ENCODE results near the gene TMPRSS13.

TMPRSS13 gene

DNA sequence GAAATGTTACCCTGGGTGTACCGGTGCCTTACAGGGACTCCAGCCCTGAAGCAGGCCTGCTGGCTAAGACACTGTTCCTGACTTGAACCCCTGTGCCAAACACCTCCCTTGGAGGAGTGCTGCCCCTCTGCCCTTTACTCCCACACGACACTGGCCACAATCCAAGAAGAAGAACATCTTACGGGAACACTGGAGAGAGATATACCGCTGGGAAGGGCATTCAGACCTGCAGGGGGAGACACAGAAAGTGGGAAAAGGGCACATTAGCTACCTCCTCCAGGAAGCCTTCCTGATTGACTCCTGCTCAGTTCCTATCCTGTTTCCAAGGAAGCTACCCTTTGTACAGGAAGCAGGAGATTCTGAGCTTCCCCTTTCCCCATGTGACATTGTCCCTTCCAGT lies 18.7 kb downstream of the TMPRSS13 start:
- no peak for DNase-seq

DNA sequence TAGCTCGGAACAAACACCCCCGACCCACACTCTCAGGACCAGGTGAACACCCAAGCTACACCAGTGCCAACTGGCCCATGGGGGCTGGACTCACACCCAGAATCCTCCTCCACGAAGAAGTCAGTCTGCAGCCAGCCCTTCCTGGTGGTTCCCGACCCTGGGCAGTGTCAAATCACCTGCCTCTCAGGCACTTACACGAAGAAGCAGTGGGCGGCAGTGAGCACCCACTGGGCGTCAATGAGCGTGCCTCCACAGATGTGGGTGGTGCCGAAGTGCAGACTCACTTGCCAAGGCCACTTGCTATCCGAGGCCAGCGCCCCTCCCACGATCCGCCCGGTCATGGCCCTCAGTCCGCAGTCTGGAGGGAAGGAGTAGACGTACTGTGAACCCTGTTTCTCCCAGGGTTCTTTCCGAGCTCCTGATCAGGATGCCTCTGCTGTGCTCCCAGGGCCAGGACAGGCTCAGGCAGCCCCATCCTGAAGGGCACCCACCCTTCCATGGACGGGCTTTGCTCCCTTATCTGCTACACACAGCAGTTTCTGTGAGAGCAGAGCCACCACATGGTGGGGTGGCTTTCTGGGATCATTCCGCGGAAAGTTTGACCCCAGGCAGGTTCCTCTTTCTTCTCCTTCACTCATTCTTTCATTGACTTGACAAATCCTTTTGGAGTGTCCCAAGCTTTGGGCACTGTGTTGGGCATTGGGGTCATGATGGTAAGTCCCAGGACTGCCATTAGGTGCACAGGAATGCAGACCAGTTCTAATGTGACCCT lies 19.4 kb downstream of the TMPRSS13 start:
- DNase-seq, result peak; percentile 76

DNA sequence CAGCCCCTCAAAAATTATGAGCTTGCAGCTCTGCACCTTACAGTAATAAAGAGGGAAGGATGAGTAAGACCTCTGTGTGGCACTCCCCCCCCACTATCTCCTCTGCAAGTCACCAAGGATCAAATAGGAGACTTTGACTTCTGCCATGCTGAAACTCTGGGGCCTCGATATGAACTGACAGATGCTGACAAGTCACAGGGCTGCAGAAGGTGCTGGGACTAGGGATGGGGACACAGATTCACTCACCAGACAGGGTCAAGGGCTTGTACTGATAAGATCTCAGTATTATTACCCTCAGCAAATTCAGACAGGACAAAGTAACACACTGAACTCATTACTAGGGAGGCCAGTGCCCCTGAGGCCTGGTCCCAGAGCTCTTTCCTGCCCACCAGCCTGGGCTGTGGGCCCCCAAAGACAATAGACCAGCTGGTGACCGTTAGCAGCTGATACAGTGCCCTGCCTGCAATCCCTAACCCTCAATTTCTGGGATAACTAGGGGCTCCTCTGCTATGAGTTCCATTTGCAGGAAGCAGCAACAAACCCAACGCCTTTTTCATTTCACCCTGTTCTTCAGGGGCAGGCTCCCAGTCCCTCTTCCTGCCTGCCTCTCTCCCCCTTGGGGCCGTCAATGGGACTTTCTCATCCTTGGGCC lies 20.1 kb downstream of the TMPRSS13 start:
- DNase-seq, result no peak

- no peak for DNase-seq
Measured at GRCh38 chr11:117908109-117908895, 20.9 kb downstream of the TMPRSS13 start.

GRCh38 chr11:117907276-117908108 lies 21.7 kb downstream of the TMPRSS13 start:
- DNase-seq, result peak; percentile 90

- DNase-seq, result no peak
Measured at GRCh38 chr11:117906710-117907109, 22.5 kb downstream of the TMPRSS13 start.

DNA sequence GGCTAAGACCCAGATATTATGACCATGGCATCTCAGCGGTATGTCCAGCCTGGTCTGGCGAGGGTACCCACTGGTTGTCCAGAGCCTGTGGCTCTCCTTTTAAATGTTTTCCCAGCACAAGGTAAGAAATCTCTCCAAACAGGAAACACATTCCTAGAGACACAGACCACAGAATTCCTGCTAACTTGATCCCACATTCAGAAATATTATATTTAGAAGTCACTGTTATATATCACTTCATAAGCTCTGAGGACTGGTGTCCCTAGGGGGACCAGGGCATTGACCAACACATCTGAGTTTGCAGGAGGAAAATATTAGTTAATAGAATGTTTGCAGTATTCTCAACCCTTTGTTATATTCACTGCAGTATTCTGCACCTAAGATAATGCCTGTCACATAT lies 23.1 kb downstream of the TMPRSS13 start:
- DNase-seq, result no peak

DNA sequence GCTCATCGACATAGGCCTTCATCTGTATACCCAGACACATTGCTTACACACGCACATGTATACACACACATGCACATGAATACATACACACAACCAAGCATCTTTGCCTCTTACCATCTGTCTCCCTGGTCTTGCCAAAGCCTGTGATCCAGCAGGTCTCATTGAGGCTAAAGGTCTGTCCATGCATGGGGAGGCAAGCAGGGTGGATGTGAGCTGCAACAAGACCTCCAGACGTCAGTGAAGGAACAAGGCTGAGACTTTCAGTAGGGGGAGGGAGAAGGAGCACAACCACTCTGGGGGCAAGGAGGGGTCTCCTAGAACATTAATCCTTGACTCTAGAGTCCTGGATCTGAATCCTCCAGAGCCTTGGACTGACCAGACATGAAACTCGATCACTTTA lies 23.7 kb downstream of the TMPRSS13 start:
- DNase-seq, result no peak

GRCh38 chr11:117903505-117904382 lies 25.5 kb downstream of the TMPRSS13 start:
- DNase-seq, result no peak

DNA sequence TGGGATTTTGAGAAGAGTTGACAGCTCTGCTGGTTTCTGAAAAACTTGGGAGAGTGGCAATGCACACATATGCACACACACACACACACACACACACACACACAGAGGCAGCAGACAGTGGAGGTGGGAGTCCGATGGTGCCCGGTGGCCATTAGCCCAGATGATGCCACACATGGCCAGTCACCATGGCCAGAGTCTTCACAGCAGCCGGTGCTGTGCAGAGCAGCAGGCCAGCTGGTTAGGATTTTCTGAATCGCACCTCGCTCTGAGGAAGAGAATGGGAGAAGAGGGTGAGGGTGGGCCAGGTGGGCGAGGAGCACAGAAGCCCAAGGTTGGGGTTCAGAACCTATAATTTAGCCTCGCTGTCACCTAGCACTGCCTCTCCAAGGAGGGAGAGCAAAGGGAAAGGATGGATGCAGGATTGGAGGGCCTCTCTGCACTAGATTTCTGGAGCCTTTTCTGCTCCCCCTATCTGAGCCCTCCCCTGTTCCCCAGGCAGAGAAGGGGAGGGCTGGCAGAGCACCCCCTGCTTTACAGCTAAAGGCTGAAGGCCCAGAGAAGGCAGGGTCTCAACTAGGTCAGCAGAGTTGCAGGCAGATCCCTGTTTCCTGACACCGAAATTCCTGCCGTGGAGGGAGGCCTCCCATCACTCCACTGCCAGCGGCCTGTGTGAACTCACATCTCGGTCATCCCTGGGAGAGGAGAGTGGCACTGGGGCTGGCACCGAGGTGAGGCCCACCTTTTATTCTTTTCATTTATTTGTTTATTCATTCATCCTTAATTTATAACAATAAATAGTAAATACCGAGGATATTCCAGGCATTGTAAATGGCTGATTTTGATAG lies 27.0 kb downstream of the TMPRSS13 start:
- no peak for DNase-seq

- DNase-seq, result no peak
Measured at GRCh38 chr11:117901601-117902000, 27.6 kb downstream of the TMPRSS13 start.

DNA sequence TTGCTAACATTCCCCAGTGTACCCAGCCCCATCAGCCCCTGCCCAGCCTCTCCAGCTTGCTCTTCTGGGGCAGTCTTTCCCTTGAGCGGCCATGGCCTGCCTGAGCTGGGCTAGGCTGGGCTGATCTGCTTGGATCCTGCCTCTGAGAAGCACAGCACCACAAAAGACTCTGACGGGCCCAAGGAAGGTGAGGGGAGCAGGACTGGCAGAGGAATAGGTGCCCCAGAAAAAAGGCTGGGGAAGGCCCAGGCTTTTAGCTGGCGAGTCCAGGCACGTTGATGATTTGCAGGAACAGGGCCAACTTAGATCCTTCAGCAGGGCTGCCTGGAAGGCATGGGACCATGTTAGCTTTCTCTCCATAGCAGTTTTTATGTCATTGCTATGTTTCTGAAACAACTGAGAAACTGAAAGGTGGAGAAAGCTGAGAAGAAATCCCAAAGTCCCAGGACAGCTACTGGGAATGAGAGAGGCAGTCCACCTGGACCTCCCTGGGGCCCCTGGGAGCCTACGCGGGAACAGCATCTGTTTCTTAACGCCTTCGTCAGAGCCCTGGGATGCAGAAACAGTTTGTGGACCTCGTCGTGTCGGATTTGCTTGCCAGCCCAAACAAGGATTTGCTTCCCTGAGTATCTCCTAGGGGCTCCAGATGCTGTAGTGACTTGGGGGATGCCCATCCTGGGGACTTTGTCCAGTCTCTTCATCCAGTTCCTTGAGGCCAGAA lies 28.3 kb downstream of the TMPRSS13 start:
- no peak for DNase-seq

DNA sequence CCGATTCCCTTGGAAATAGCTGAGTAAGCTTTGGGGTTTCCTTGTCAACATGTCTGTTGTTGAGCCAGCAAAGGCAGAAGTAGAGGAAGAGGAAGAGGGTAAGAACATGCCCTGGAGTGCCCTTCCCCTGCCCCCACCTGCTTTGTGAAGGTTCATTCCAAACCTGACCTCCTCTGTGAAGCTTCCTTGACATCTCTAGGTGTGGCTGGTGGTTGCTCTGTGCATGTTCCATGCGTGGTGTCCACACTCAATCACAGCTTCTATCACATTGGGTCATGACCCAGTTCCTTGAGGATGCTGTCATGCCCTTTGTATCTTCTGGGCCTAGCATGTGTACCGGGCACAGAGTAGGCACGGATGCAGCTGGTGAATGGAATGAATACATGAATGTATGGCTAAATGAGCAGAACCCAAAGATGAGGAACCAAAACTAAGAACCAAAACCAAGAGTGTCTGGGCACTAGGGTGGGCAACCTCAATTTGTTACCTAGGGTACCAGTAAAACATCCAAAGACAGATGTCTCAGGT lies 29.0 kb downstream of the TMPRSS13 start:
- DNase-seq, result no peak

DNA sequence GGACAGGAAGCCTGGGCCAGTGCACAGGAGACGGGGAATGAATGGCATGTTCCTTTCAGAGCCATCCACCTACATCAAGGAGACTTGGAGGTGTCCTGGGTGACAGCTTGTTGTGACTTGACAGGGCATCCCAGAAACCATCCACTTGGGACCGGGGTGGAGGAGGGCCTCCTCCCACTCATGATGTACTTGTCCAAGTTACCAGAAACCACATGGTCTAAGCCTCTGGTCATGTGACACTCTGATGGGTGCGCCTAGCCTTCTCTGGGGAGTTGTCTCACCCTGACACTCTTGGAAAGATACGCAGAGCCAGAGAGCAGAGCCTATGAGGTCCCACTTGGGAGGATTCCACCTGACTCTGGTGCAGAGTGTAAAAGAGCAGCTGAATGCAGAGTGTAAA lies 31.1 kb downstream of the TMPRSS13 start:
- no peak for DNase-seq

DNA sequence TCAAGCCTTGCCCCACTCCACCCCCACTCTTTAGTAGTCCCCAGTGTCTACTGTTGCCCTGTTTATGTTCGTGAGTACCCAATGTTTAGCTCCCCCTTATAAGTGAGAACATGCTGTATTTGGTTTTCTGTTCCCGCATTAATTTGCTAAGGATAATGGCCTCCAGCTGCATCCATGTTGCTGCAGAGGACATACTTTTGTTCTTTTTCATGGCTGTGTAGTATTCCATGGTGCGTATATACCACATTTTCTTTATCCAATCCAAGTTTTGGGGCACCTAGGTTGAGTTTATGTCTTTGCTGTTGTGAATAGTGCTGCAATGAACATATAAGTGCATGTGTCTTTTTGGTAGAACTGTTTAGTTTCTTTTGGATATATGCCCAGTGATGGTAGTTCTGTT lies 36.6 kb downstream of the TMPRSS13 start:
- no peak for DNase-seq

DNA sequence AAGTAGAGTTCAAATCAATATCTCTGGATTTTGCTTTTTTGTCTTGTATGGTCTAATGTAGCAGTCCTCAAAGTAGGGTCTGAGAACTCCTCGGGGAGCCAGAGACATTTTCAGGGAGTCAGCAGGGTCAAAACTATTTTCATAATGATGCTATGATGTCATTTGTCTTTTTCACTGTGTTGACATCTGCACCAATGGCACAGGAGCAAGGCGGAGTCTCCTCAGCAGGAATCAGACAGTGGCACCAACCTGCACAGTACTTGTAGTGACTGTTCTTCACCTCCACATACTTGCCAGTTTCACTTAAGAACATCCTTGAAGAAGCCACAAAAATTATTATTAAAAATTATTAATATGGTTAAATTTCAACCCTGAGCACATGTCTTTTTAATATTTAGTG lies 37.8 kb downstream of the TMPRSS13 start:
- no peak for DNase-seq

GRCh38 chr11:117888139-117888566 lies 41.0 kb downstream of the TMPRSS13 start:
- DNase-seq, result no peak

- DNase-seq, result no peak
Measured at GRCh38 chr11:117887431-117888138, 41.6 kb downstream of the TMPRSS13 start.

DNA sequence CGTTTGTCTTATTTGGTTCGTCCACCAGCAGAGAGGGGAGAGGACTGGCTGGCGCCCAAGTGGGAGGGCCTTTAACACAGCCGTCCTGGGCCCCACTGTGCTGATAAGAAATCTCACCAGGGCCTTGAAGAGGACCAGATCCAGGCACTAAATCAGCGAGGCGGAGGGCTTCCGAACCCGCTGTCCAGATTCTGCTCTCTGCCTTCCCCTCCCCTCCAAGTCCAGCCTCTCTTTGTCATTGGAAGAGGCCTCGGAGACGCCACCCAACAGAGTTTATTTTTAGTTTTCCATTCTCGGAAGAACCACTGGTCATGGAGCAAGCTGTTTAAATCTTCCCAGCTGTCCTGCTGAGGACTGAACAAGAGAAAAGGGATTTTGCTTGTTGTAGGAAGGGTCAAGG lies 43.4 kb downstream of the TMPRSS13 start:
- DNase-seq, result no peak

All from hematopoietic multipotent progenitor cell treated with erythropoietin and hydrocortisone succinate and interleukin-3 and kit ligand, for 8 days (in vitro differentiated cells).